HG02938 (cell line): Measurements from ENCODE around the gene RILPL1.
"Not testable (repeated sequence)": the region's sequence is repeated elsewhere in the genome, so short reads cannot be mapped to it uniquely, and the experiment has no call there.

Source experiments
- ATAC-seq: cut with Tn5 transposase; IDR thresholded peaks from one replicate; pipeline ENCODE4 v1.9.1; 2021; ENCODE audit warnings: mild to moderate bottlenecking, moderate library complexity; ENCODE audit not compliant: unreplicated experiment

The RILPL1 gene

DNA sequence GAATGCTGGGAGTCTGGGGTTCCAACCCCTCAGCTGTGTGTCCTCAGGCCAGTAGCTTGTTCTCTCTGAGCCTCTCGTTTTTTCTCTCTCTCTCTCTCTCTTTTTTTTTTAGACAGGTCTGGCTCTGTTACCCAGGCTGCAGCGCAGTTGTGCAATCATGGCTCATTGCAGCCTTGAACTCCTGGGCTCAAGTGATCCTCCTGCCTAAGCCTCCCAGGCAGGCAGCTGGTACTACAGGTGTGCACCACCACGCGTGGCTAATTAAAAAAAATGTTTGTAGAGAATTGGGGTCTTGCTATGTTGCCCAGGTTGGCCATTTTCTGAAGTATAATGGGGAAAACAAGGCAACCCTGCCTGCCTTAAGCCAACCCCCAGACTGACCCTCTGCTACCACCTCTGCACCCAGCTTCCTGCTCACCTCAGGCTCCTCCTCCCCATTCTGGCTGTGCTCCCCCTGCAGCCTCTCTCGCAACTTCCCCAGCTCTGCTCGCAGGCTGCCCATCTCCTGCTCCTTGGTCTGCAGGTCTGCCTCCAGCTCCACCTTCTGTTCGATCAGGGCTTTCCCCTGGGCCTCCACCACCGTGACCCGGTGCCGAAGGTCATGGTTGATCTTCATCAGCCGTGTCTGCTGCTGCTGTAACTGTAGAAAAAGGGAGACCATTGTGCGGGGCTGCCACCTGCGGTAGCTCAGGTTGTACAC is 35.2 kb downstream of the RILPL1 start:
- ATAC-seq = no peak

DNA sequence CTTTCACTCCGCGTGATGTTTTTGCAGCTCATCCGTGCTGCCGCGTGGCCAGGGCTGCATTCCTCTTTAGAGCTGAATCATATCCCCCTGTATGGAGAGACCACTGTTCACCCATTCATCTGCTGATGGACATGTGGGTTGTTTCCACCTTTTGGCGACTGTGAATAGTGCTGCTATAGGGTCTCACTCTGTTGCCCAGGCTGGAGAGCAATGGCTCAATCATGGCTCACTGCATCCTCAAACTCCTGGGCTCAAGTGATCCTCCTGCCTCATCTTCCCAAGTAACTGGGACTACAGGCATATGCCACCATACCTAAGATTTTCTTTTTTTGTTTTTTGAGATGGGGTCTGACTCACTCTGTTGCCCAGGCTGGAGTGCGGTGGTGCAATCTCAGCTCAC is 36.5 kb downstream of the RILPL1 start:
- no peak for ATAC-seq

- no peak for ATAC-seq
Measured at GRCh38 chr12:123494124-123494851, 39.2 kb downstream of the RILPL1 start.

- not testable (repeated sequence) for ATAC-seq
Measured at GRCh38 chr12:123492339-123493039, 41.0 kb downstream of the RILPL1 start.

GRCh38 chr12:123491481-123491880 is 42.0 kb downstream of the RILPL1 start:
- ATAC-seq = no peak

- no peak for ATAC-seq
Measured at GRCh38 chr12:123491056-123491455, 42.5 kb downstream of the RILPL1 start.

GRCh38 chr12:123490089-123490488 is 43.4 kb downstream of the RILPL1 start:
- no peak for ATAC-seq

DNA sequence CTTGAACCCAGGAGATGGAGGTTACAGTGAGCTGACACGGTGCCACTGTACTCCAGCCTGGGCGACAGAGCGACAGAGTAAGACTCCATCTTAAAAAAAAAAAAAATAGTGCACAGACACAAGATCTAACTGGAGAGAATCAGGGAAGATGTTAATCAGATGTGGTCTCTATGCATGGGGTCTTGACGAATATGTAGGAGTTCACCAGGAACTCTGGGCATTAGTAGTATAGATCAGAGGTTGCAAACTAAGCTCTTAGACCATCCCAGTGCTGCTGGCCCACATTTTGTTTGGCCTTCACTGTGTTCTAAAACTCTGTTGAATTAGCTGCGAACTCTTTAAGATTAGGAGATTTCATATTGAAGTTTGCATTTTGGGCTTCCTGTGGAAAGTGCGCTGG is 43.9 kb downstream of the RILPL1 start:
- no peak for ATAC-seq

- no peak for ATAC-seq
Measured at GRCh38 chr12:123488539-123489230, 44.8 kb downstream of the RILPL1 start.

DNA sequence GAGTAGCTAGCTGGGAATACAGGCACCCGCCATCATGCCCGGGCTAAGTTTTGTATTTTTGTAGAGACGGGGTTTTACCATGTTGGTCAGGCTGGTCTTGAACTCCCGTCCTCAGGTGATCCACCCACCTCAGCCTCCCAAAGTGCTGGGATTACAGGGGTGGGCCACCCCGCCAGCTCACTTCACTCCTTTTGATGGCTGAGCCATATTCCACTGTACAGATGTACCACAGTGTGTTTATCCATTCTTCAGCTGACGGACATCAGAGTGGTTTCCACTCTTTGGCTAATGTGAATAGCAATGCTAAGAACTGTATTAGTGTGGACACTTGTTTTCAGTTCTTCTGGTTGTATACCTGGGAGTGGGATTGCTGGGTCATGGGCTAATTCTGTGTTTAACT is 46.1 kb downstream of the RILPL1 start:
- ATAC-seq = no peak

DNA sequence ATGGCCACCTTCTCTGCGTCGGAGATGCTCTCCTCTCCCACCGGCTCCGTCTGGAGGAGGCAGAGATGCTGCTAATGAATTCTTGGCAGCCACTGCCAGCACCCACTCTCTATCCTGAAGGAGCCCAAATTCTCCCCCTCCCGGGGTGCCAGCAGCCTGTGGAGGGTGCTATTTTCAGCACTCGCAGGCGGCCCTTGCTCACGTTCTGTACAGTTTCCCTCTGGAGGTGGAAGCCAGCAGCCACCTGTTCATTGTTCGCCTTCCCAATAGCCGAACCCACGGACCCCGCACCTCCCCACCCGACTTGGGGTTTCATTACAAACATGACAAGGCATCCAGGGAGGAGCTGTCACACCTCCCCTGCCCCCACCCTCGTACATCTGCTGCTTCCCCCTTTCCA is 47.8 kb downstream of the RILPL1 start:
- no peak for ATAC-seq

GRCh38 chr12:123483602-123484248 is 49.8 kb downstream of the RILPL1 start:
- ATAC-seq = no peak

GRCh38 chr12:123482876-123483275 is 50.6 kb downstream of the RILPL1 start:
- ATAC-seq = no peak

GRCh38 chr12:123481251-123481650 is 52.3 kb downstream of the RILPL1 start:
- not testable (repeated sequence) for ATAC-seq

DNA sequence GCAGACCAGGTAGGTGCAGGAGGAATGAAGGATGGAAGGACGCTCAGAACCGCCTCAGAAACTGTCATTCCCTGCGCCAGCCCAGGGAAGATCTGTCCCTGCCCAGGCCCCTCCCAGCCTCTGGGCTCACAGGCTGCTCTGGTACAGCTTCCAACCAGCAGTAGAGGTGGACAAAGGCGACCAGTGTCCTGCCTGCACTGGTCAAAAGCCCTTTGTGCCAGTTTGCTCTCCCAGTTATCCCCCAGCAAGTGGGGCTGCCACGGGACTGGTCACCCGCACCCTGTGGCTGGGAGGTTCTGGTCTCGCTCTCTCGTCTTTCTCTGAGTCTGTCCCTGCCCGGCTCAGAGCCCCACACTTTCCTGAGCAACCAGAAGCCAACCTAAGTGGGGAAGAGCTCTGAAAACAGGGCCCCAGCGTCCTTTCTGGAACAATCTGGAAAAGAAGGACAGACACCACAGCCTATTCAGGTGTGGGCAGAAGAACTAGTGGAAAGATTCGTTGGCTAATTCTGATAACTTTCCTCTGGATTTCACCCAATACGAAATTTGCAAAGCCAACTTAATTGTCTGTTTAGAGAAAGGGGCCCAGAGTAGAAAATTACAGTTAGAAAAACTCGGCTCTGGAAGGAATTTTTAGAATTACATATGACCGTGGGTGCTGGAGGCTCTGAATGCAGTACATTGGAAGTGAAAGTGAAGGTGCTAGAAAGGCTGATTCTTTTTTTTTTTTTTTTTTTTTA is 53.9 kb downstream of the RILPL1 start:
- no peak for ATAC-seq

DNA sequence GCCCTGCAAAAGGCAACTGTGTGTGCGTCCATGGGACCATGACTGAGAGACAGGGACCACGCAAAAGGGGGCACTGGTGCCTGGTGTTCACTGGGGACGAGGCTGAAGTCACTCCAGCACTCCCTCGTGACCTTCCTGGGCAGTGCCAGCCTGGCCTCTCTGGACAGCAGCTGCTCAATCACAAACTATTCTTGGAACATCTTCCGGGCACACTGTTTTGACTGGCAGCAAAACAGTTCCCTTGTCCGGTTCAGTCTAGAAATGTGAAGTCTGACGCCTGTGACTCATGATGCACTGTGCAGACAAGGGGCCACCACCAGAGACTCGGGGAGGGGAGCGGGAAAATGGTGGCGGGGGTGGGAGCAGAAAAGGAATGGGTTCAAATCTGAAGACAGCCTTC is 54.8 kb downstream of the RILPL1 start:
- ATAC-seq = no peak

DNA sequence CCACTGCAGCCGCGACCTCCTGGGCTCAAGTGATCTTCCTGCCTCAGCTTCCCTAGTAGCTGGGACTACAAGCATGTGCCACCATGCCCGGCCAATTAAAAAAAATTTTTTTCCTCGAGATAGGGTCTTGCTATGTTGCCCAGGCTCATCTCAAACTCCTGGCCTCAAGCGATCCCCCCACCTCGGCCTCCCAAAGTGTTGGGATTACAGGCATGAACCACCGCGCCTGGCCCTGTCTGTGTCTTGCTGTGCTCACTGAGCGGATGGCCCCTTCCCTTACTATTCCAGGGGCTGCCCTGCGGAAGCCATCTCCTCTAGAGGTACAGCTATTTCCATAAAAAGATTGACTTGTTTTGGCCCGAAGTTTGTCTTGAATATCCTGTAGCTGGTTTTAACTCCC is 55.5 kb downstream of the RILPL1 start:
- ATAC-seq = no peak

DNA sequence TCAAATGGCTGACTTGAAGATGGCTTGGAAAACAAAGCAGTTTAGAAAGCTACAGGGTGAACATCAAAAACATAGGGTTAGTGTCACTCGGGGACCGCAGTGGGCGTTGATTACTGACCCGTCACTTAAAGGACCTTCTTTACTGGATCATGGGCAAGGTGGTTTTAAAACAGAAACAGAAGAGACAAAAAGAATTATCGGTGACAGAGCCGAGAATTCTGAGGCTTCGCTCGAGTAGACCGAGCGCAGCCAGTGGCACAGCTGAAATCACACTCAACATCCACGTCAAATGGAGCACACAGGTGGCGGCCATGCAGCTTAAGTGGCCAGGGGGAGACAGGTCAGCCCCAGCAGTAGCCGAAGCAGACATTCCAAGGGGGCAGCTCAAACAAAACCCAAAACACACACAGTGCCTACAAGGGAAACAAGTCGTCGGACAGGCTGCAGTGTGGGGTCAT is 58.2 kb downstream of the RILPL1 start:
- ATAC-seq = no peak

DNA sequence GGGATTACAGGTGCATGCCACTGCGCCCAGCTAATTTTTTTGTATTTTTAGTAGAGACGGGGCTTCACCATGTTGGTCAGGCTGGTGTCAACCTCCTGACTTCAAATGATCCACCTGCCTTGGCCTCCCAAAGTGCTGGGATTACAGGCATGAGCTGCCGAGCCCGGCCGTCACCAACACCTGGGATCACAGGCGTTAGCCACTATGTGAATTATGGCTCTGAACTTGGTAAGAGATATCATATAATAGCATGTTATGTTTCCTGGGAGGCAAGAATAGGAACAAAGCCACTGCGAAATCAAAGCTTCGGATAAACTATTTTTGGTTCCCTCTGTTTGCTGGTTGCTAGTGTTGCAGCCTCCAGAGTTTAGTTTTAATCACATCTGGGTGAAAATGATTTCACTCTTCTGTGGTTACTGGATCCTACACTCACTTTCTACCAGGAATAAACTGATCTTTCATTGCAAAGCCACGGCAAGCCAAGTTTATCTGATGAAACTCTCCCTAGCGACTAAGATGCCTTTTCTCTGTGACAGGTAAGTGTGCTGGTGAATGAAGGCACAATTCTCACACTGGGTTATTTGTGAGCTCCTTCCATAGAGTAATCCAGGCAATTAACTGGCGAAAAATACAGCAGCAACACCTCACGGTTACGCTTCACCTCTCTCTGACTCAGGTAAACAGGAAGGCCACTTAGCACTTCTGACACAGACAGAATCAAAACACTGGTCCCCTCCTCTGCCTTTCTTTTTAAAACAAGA is 58.9 kb downstream of the RILPL1 start:
- ATAC-seq = no peak
